ENCODE data around the gene C15orf62.

GRCh38 chr15:40807888-40808461 lies 38.2 kb downstream of the C15orf62 start:
- TF ChIP-seq CTCF (conservative IDR thresholded peaks at IDR 0.05 in 1 of 2, IDR thresholded peaks at IDR 0.05 in 1 of 2; ENCODE audit: low read depth in 1 of 2, low read length in 2 of 2): no peak
- no peak for TF ChIP-seq EZH2 (IDR thresholded peaks at IDR 0.05; ENCODE audit: low read length, missing control alignments)

Measured in fibroblast of lung (primary cell).